G401.6 (cell line): ENCODE results near the gene CLINT1.
A peak's percentile ranks its signal among the peaks of the same experiment; 100 is the strongest.

Experiments used
- FAIRE-seq: peaks from 2 replicates; lab custom pipeline; 2012; peaks lifted over from hg19 to GRCh38; lab: Jason Lieb, UNC

The CLINT1 gene

GRCh38 chr5:157820593-157821252, 38.2 kb downstream of the CLINT1 start:
- FAIRE-seq, result peak; percentile 93

DNA sequence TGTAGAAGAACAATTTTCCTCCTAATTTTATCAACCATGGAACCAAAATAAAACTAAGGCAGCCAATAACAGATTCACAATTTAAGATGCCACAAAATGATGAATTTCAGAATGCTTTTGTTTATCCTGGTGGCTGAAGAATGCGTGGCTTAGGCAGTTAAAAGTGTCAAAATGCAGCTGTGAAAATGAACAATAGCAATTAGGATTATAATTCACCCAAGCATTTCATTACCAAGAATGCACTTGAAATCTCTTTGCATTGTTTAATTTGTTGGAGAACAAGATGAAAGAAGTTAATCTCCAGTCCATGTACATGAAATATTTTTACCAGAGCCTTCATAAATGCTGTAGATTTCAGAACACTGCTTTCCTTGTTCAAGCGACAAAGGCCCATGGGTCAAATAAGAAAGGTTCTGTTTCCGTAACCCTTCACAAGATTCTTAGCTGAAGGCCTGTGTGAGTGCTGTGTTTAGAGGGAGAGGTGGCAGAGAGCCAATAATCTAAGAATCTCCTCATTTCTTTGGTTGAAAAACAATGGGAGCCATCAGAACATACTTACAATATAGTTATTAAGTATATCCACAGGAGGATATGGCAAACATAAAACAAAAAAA, 39.3 kb downstream of the CLINT1 start:
- no peak for FAIRE-seq

GRCh38 chr5:157818368-157818767, 40.6 kb downstream of the CLINT1 start:
- no peak for FAIRE-seq

- no peak for FAIRE-seq
Measured at GRCh38 chr5:157817928-157818327, 41.0 kb downstream of the CLINT1 start.

DNA sequence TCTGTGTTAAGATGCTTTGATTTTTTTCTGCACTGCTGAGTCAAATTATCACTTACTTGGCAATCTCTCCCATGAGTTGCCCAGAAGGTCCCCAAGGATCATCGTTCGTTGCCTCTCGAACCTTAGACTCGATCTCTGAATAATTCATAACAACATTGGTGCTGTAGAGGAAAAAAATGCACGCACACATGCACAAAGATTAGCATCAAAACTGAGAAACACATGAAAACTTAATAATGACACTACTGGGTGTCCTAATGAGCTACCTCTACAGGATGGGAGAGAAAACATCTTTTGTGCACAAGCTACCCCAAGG, 41.6 kb downstream of the CLINT1 start:
- FAIRE-seq, result no peak

DNA sequence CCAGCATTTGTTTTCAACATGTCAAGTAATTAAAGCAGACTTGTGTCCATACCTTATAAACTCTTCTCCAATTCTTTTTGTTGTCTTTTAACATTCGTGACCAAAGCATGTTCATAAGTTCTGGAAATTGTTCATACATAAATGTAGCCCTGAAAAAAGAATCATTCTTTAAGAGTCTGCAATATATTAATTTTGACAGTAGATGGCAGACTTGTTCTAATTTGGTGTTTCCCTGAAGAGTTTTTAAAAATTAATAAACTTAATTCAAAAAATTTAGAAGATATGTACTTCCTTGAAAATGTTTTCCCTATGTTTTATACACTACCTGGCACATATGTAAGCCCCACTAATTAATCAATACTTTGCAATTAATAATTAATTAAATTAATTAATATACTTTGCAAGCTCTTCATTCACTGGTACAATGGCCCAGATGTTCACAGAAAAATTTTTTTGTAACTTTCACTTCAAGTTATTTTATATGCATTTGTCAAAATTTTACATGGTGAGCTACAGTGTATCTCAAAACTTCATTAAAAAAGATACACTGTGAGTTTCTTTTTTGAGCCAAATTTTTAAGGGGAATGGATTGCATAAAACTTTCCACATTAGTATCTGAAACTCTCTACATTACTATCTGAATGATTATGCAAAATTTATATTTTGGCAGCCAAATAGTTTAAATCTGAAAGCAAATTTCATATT, 42.1 kb downstream of the CLINT1 start:
- peak; percentile 95 for FAIRE-seq

DNA sequence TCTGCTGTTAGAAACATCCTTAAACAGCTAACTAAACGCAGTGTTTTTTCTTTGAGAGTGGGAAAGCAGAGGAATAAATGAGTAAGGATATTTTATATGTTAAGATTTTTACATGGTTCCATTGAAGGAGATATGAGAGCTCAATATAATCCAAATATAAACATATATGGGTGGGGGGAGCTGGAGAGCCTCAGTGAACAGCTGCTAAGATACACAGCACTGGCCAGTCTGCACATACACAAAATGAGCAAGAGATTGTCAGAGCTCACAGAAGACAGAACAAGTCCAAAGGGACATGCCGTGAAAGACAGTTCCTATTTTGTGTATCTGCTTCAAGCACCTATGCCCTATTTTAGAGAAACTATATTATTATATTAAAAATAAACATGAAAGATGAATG, 46.9 kb downstream of the CLINT1 start:
- no peak for FAIRE-seq

DNA sequence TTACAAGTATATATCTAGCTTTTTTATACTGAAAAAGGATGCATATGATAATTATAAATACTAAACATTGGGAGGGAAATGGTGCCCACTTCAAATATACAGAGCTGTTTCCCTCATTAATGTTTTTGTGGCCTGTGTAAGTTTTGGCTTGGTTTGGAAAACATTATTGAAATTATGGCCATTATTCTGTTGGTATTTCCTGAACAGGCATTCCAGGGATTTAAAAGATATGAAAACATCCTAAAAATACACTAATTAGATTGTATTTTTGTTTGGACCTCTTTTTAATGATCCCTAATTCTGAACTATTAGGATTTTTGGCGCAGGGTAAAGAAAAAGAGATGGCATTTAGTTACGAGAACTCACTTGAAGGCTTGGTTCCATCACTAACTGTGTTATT, 50.9 kb downstream of the CLINT1 start:
- FAIRE-seq, result no peak

GRCh38 chr5:157802736-157803135, 56.2 kb downstream of the CLINT1 start:
- no peak for FAIRE-seq

DNA sequence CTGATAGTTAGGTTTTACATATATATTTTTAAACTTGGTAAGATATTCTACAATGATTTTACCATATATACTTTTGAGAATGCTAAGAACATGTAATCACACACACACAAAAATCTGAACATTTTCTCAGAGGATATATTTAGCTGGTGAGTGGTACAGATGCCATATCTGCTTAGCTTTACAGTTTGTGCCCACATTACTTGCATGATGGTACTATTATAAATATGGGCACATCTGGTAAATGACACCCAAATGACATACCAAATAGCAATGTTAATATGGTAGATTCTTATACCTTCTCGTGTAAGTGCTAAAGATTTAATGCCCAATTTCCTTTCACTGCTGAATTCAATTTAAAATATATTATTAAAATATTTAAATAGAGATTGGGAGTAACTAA, 58.8 kb downstream of the CLINT1 start:
- FAIRE-seq, result no peak

- FAIRE-seq, result no peak
Measured at GRCh38 chr5:157799578-157799977, 59.4 kb downstream of the CLINT1 start.

- FAIRE-seq, result no peak
Measured at GRCh38 chr5:157793301-157793700, 65.6 kb downstream of the CLINT1 start.

DNA sequence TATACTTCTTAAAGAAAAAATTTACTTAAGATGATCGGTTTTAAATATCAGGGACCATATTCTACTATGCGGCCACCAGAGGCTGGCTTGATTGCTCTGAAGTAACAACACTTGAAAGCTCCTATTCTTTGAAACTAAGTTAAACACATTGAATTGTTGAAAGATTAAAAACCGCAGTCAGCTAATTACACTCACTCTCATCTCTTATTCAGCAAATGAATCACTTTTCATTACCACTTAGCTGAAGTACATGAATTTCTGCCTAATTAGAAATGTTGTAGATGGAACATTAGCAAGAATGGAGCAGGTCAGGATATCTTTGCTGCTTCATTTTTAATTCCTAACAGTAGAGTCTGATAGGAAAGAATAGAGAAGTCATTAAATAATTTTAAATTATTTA, 73.1 kb downstream of the CLINT1 start:
- no peak for FAIRE-seq

DNA sequence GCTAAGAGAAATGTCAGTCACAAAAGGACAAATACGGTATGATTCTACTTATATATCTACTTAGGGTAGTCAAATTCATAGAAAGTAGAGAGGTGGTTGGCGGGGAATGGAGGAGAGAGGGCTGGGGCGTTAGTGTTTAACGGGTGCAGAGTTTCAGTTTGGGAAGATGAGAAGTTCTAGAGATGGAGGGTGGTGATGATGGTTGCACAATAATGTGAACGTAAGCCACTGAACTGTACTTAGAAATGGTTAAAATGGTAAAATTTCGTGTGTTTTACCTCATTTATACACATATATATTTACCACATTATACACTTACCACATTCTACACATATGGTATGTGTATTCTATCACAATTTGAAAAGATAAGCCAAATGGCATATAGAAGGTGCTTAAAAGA, 79.7 kb downstream of the CLINT1 start:
- no peak for FAIRE-seq

DNA sequence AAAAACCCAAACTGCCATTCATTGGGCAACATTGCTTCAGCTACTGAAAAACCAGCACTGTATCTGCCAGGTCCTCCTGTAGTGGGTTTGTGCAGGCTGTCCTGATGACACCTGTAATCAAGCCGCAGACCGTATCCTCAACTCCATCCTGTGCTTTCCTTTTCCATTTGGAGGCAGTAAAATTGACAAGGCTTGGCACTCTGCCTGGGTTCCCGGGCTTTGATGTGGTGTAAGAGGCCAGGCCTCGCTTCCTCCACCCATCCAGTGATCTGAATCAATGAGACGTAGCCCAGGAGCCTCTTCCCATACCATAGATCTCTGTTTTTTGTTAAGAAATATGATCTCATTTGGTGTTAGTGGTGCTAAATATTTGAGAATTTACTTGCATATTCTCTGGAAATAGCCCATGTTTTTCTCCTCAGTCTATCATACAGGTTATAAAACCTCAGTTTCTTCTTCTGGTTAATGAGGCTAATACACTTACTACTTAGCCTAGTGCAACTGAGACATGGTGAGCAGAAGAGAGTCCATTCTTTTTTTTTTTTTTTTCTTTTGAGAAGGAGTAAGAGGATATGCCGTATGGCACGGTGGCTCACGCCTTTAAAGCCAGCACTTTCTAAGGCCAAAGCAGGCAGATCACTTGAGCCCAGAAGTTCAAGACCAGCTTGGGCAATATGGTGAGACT, 80.7 kb downstream of the CLINT1 start:
- no peak for FAIRE-seq

DNA sequence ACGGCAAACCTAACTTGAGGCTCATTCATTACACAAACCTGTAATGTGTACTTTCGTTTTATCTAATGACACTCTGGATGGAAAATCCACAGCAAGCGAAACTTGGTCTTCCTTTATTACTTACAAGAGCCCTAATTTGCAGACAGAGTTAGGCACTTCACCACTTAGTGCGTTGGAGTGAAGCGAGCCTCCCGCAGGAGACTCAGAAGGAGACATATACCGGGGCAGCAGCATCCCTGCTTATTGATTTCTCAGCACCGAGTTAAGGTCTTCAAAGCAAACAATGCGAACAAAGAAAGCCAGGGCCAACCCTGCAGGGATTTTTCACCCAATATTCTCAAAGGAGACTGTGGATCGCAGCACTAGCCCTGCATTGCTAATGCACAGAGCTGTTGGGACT, 86.8 kb downstream of the CLINT1 start:
- FAIRE-seq, result no peak

DNA sequence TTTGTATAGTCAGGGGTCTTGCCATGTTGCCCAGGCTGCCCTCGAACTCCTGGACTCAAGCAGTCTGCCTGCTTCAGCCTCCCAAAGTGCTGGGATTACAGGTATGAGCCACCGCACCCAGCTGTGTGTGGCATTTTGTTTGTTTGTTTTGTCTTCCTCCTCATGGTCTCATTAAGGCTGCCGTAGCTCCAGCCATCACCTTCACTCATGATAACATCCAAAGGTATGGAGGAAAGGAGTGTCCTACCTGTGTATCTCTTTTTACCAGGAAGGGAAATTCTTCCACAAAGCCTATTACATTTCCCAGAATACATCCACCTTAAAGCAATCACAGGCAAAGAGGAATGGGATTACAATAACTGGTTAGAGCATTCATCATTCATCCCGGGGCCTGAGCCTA, 88.3 kb downstream of the CLINT1 start:
- no peak for FAIRE-seq

DNA sequence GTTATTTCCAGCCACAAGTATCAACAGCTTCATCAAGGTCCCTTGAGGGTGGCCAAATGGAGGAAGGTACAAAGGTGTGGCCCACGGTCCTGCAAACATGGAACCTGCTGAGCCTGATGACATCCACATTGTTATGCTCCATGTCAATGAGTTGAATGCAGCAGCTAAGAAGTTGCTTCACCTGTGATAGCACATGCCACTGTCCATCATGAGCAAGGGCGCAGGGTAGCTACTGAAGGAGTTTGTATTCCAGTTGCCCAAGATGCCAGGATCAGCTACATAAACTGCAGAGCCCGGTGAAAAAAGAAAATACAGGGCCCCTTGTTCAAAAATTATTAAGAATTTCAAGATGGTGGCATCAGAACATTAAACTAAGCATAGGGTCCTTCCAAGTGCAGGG, 91.3 kb downstream of the CLINT1 start:
- FAIRE-seq, result no peak

DNA sequence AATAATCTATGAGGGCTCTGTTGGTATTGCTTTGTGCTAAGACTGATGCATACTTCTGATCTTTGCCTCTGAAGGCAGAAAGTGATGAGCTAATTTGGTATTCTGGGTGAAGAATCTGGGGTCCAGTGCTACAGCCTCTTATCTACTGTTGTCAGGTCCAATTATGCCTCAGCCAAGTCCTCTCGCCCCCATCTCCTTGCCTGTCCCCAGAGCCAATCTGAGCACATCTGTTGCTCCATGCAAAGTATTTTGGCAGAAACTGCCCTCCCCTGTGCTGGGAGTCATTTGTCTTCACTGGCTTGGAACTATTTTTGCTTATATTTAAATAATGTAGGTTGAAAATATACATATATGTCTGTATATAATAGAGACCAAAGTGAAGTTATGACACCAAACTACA, 92.0 kb downstream of the CLINT1 start:
- no peak for FAIRE-seq

DNA sequence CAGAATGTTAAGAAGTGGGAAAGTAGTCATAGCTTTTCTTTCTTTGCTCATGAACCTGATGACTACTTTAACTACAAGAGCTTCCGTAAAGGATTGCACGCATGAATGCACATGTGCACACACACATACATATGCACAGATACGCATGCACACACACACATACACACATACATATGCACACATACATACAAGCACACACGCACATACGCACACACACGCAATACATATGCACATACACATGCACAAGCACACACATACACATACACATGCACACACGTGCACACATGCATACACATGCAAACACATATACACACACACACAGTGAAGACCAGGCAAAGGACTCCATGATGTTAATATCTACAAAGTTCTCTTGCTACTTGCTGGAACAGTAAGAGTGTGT, 92.5 kb downstream of the CLINT1 start:
- FAIRE-seq, result no peak

GRCh38 chr5:157764531-157764930, 94.4 kb downstream of the CLINT1 start:
- no peak for FAIRE-seq

GRCh38 chr5:157761690-157762621, 97.0 kb downstream of the CLINT1 start:
- peak; percentile 93 for FAIRE-seq
